HG02798 (cell line): Measurements from ENCODE around the gene LHB.
A peak's percentile ranks its signal among the peaks of the same experiment; 100 is the strongest.
"Not testable (repeated sequence)": the region's sequence is repeated elsewhere in the genome, so short reads cannot be mapped to it uniquely, and the experiment has no call there.

Experiments
- ATAC-seq: cut with Tn5 transposase; IDR thresholded peaks from one replicate; pipeline ENCODE4 v1.9.1; 2021; ENCODE audit warnings: mild to moderate bottlenecking; ENCODE audit not compliant: unreplicated experiment, poor library complexity

Gene LHB

GRCh38 chr19:49038557-49039276, 21.8 kb upstream of the LHB start:
- ATAC-seq, result not testable (repeated sequence)

GRCh38 chr19:49038111-49038510, 21.2 kb upstream of the LHB start:
- not testable (repeated sequence) for ATAC-seq

- not testable (repeated sequence) for ATAC-seq
Measured at GRCh38 chr19:49036815-49037214, 19.9 kb upstream of the LHB start, which contains the start of gene CGB1. TSS of gene CGB1 (minus strand) at chr19:49036895. CDS start at chr19:49036711, 184 bp downstream.

GRCh38 chr19:49031642-49032301, 14.9 kb upstream of the LHB start, which contains the start of gene CGB2:
TSS of gene CGB2 (plus strand) at chr19:49031890. CDS start at chr19:49032096, 206 bp downstream.
- not testable (repeated sequence) for ATAC-seq

- not testable (repeated sequence) for ATAC-seq
Measured at GRCh38 chr19:49030323-49030722, 13.4 kb upstream of the LHB start.

- ATAC-seq, result not testable (repeated sequence)
Measured at GRCh38 chr19:49029749-49030148, 12.9 kb upstream of the LHB start.

- ATAC-seq, result not testable (repeated sequence)
Measured at GRCh38 chr19:49028686-49029085, 11.8 kb upstream of the LHB start.

GRCh38 chr19:49025599-49025998, 8.7 kb upstream of the LHB start:
- not testable (repeated sequence) for ATAC-seq

GRCh38 chr19:49025088-49025487, 8.2 kb upstream of the LHB start:
- ATAC-seq, result not testable (repeated sequence)

- not testable (repeated sequence) for ATAC-seq
Measured at GRCh38 chr19:49024233-49024632, 7.3 kb upstream of the LHB start, which contains the start of gene CGB3. TSS of gene CGB3 (minus strand) at chr19:49024333. CDS start at chr19:49023971, 362 bp downstream.

GRCh38 chr19:49022116-49022515, 5.2 kb upstream of the LHB start:
- ATAC-seq, result no peak

- ATAC-seq, result no peak
Measured at GRCh38 chr19:49020931-49021895, 4.3 kb upstream of the LHB start.

- ATAC-seq, result no peak
Measured at GRCh38 chr19:49020342-49020741, 3.5 kb upstream of the LHB start.

GRCh38 chr19:49019242-49019932, 2.5 kb upstream of the LHB start:
- no peak for ATAC-seq

- ATAC-seq, result not testable (repeated sequence)
Measured at GRCh38 chr19:49018388-49019241, 1.7 kb upstream of the LHB start.

GRCh38 chr19:49017666-49018351, 918 bp upstream of the LHB start:
- peak; percentile 57 for ATAC-seq

GRCh38 chr19:49016067-49016839, 638 bp downstream of the LHB start:
- no peak for ATAC-seq
